Measurements from ENCODE around the gene GTF2A1. TPM values are rescaled to one million over a fixed set of nuclear protein-coding genes. Genes with fewer than 3 reads are reported as not detected.

Gene GTF2A1
- total RNA-seq, 1 donor from 2014 or later, result 36.4 TPM

GRCh38 chr14:81222691-81223090 lies 1.9 kb upstream of the GTF2A1 start:
- TF ChIP-seq CTCF (IDR thresholded peaks at IDR 0.05; ENCODE audit: insufficient read depth, low read depth, low read length) (no peak), EZH2 (IDR thresholded peaks at IDR 0.05; ENCODE audit: insufficient read depth, low read length) (no peak)
- peak overlapping the region; percentile 3 for H3K27ac Mint-ChIP-seq (ENCODE audit: unreplicated experiment)
- no peaks in the 10 kb centered on the region for H3K27me3 Mint-ChIP-seq (ENCODE audit: low read depth, unreplicated experiment)
- Histone ChIP-seq H4K20me1 (ENCODE audit: insufficient read depth, low read length) (no peaks in the 10 kb centered on the region), H2AFZ (ENCODE audit: low read depth, low read length) (no peak overlapping the region), H3K36me3 (ENCODE audit: insufficient read depth, low read length) (no peaks in the 10 kb centered on the region), H3K4me3 (ENCODE audit: insufficient read depth, low read depth, low read length) (no peak overlapping the region), H3K27ac (ENCODE audit: low read depth, low read length) (no peak overlapping the region), H3K9me3 (ENCODE audit: insufficient read depth, low read depth, low read length) (no peaks in the 10 kb centered on the region), H3K79me2 (ENCODE audit: insufficient read depth, low read length) (peaks cover 25% of the 10 kb centered on the region), H3K4me1 (ENCODE audit: insufficient read depth, low read length) (peaks cover 3% of the 10 kb centered on the region), H3K4me2 (ENCODE audit: low read length) (no peak overlapping the region), H3K27me3 (ENCODE audit: insufficient read depth, low read length) (no peaks in the 10 kb centered on the region), H3K9ac (ENCODE audit: low read length) (no peak overlapping the region)
- DNase-seq (ENCODE audit: low read depth), result no peak
- H3K36me3 Mint-ChIP-seq (ENCODE audit: low read depth, unreplicated experiment), result no peaks in the 10 kb centered on the region
- no peaks in the 10 kb centered on the region for H3K9me3 Mint-ChIP-seq (ENCODE audit: unreplicated experiment)
- no peak for FAIRE-seq
- peaks cover 17% of the 10 kb centered on the region for H3K4me1 Mint-ChIP-seq (ENCODE audit: low read depth, unreplicated experiment)
- H3K4me3 Mint-ChIP-seq (ENCODE audit: unreplicated experiment), result no peak overlapping the region

- Mint-ChIP-seq H3K36me3 (ENCODE audit: low read depth, unreplicated experiment) (no peaks in the 10 kb centered on the region), H3K4me1 (ENCODE audit: low read depth, unreplicated experiment) (peaks cover 17% of the 10 kb centered on the region), H3K9me3 (ENCODE audit: unreplicated experiment) (no peaks in the 10 kb centered on the region), H3K27me3 (ENCODE audit: low read depth, unreplicated experiment) (no peaks in the 10 kb centered on the region), H3K4me3 (ENCODE audit: unreplicated experiment) (peak overlapping the region; percentile 88), H3K27ac (ENCODE audit: unreplicated experiment) (peak overlapping the region; percentile 99)
- H3K36me3 ChIP-seq (ENCODE audit: insufficient read depth, low read length), result no peaks in the 10 kb centered on the region
- H3K4me1 ChIP-seq (ENCODE audit: insufficient read depth, low read length), result peaks cover 3% of the 10 kb centered on the region
- H3K4me2 ChIP-seq (ENCODE audit: low read length), result peak overlapping the region; percentile 97
- H3K27me3 ChIP-seq (ENCODE audit: insufficient read depth, low read length), result no peaks in the 10 kb centered on the region
- no peak overlapping the region for H3K9ac ChIP-seq (ENCODE audit: low read length)
- DNase-seq (ENCODE audit: low read depth), result no peak
- H3K4me3 ChIP-seq (ENCODE audit: insufficient read depth, low read depth, low read length), result peak overlapping the region; percentile 77
- TF ChIP-seq CTCF (IDR thresholded peaks at IDR 0.05; ENCODE audit: insufficient read depth, low read depth, low read length) (no peak), EZH2 (IDR thresholded peaks at IDR 0.05; ENCODE audit: insufficient read depth, low read length) (no peak)
- H2AFZ ChIP-seq (ENCODE audit: low read depth, low read length), result peak overlapping the region; percentile 99
- H4K20me1 ChIP-seq (ENCODE audit: insufficient read depth, low read length), result no peaks in the 10 kb centered on the region
- no peaks in the 10 kb centered on the region for H3K9me3 ChIP-seq (ENCODE audit: insufficient read depth, low read depth, low read length)
- no peak for FAIRE-seq
- no peak overlapping the region for H3K27ac ChIP-seq (ENCODE audit: low read depth, low read length)
- H3K79me2 ChIP-seq (ENCODE audit: insufficient read depth, low read length), result peaks cover 31% of the 10 kb centered on the region
These were observed 1.4 kb upstream of the GTF2A1 start for GRCh38 chr14:81222126-81222525.

GRCh38 chr14:81221579-81222102 lies 882 bp upstream of the GTF2A1 start:
- no peaks in the 10 kb centered on the region for H3K9me3 ChIP-seq (ENCODE audit: insufficient read depth, low read depth, low read length)
- H3K9me3 Mint-ChIP-seq (ENCODE audit: unreplicated experiment), result no peaks in the 10 kb centered on the region
- peak overlapping the region; percentile 100 for H3K27ac ChIP-seq (ENCODE audit: low read depth, low read length)
- peaks cover 3% of the 10 kb centered on the region for H3K4me1 ChIP-seq (ENCODE audit: insufficient read depth, low read length)
- peaks cover 17% of the 10 kb centered on the region for H3K4me1 Mint-ChIP-seq (ENCODE audit: low read depth, unreplicated experiment)
- peaks cover 36% of the 10 kb centered on the region for H3K79me2 ChIP-seq (ENCODE audit: insufficient read depth, low read length)
- no peaks in the 10 kb centered on the region for H3K27me3 ChIP-seq (ENCODE audit: insufficient read depth, low read length)
- peak overlapping the region; percentile 99 for H3K27ac Mint-ChIP-seq (ENCODE audit: unreplicated experiment)
- H4K20me1 ChIP-seq (ENCODE audit: insufficient read depth, low read length), result peaks cover 4% of the 10 kb centered on the region
- TF ChIP-seq EZH2 (IDR thresholded peaks at IDR 0.05; ENCODE audit: insufficient read depth, low read length) (no peak), CTCF (IDR thresholded peaks at IDR 0.05; ENCODE audit: insufficient read depth, low read depth, low read length) (no peak)
- no peaks in the 10 kb centered on the region for H3K36me3 Mint-ChIP-seq (ENCODE audit: low read depth, unreplicated experiment)
- H3K4me3 ChIP-seq (ENCODE audit: insufficient read depth, low read depth, low read length), result peak overlapping the region; percentile 77
- peak overlapping the region; percentile 88 for H3K4me3 Mint-ChIP-seq (ENCODE audit: unreplicated experiment)
- FAIRE-seq, result no peak
- peak overlapping the region; percentile 97 for H3K4me2 ChIP-seq (ENCODE audit: low read length)
- H3K36me3 ChIP-seq (ENCODE audit: insufficient read depth, low read length), result no peaks in the 10 kb centered on the region
- H3K27me3 Mint-ChIP-seq (ENCODE audit: low read depth, unreplicated experiment), result no peaks in the 10 kb centered on the region
- DNase-seq (ENCODE audit: low read depth), result no peak
- H2AFZ ChIP-seq (ENCODE audit: low read depth, low read length), result peak overlapping the region; percentile 99
- H3K9ac ChIP-seq (ENCODE audit: low read length), result peak overlapping the region; percentile 97

All from astrocyte (in vitro differentiated cells and primary cell).